GM12892 (cell line): Measurements from ENCODE around the gene IL18R1.

Experiments used
- POLR2A ChIP-seq: IDR thresholded peaks from 2 replicates; pipeline ENCODE4 v1.6.1; 2011; ENCODE audit warnings: low read depth, low read length, control low read depth
- POLR2AphosphoS5 ChIP-seq: IDR thresholded peaks from 2 replicates; pipeline ENCODE4 v1.6.1; 2011; ENCODE audit warnings: low read depth, low read length, control low read depth

DNA sequence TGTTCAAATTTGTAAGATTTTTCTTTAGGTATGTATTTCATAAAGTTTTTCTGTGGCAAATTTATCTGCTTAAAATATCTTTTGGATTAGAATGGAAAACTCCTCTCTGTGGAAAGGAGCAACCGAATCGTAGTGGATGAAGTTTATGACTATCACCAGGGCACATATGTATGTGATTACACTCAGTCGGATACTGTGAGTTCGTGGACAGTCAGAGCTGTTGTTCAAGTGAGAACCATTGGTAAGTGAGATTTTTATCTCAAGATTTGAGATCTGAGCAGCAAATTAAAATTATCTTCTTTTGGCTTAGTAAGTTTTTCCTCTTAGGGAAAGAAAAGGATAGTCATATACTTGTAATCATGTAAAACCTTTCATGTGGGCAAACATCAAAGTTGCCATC lies 81.5 kb downstream of the IL18R1 start:
- TF ChIP-seq POLR2A (no peak), POLR2AphosphoS5 (no peak)
